ENCODE measurements around the gene ADNP. TPM values are rescaled to one million over a fixed set of nuclear protein-coding genes. Genes with fewer than 3 reads are reported as not detected.

Gene ADNP
- total RNA-seq, 1 donor from 2014 or later = 165 TPM

- no peak for DNase-seq (ENCODE audit: low spot score in 2 of 2, unreplicated experiment in 2 of 2)
- H3K27ac Mint-ChIP-seq = no peak overlapping the region
- no peak overlapping the region for H3K4me3 Mint-ChIP-seq
- peaks cover 24% of the 10 kb centered on the region for H3K36me3 Mint-ChIP-seq
- H3K27me3 Mint-ChIP-seq (ENCODE audit: low read depth) = no peaks in the 10 kb centered on the region
- H3K4me1 Mint-ChIP-seq = no peaks in the 10 kb centered on the region
- TF ChIP-seq CTCF (IDR thresholded peaks at IDR 0.05; ENCODE audit: unreplicated experiment) = no peak
- H3K9me3 Mint-ChIP-seq = peaks cover 10% of the 10 kb centered on the region
These were observed 51.3 kb downstream of the ADNP start for GRCh38 chr20:50879649-50880550.

DNA sequence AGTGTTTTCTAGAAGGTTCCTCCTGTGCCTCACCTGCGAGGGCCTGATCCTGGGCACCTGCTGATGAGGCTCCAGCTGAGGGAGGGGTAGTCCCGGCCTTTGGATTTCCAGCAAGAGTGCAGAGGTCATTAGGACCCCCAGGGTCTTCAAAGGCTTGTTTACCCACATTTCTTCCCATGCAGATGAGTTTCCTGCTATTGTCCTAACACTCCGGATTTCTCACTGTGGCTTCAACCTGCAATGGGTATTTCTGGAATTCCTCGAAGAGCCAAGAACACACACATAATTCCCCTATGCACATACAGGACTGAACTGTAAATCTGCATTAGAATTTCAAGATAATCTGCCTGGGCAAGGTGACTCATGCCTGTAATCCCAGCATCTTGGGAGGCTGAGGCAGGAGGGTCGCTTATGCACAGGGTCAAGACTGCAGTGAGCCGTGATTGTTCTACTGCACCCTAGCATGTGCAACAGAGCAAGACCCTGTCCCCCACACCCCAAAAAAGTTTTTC is 53.9 kb downstream of the ADNP start:
- DNase-seq (ENCODE audit: low spot score in 2 of 2, unreplicated experiment in 2 of 2) = no peak
- no peak for TF ChIP-seq CTCF (IDR thresholded peaks at IDR 0.05; ENCODE audit: unreplicated experiment)
- peaks cover under 1% of the 10 kb centered on the region for H3K9me3 Mint-ChIP-seq
- no peak overlapping the region for H3K4me3 Mint-ChIP-seq
- peaks cover 5% of the 10 kb centered on the region for H3K4me1 Mint-ChIP-seq
- H3K27me3 Mint-ChIP-seq (ENCODE audit: low read depth) = no peaks in the 10 kb centered on the region
- no peak overlapping the region for H3K27ac Mint-ChIP-seq
- peaks cover 15% of the 10 kb centered on the region for H3K36me3 Mint-ChIP-seq

DNA sequence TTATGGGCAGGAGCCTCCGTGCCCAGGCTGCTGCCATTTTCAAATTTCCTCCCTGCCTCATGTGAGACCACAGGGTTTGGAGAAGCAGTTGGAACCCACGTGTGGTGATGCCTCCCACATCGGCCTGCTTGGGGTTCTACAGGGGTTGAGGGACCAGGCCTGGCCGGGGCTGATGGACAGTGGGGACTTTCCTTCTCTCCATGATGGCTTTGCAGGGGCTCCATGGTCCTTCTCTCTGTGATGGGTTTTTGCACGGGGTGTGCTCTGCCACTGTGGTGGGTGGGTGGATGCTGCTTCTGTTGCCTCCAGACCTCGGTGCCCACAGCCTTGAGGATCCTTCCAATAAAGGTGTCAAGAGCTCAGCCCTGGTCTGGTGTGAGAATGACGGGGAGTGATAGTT is 54.4 kb downstream of the ADNP start:
- Mint-ChIP-seq H3K4me3 (no peak overlapping the region), H3K9me3 (no peaks in the 10 kb centered on the region), H3K4me1 (peaks cover 5% of the 10 kb centered on the region), H3K27ac (no peak overlapping the region), H3K27me3 (ENCODE audit: low read depth) (no peaks in the 10 kb centered on the region), H3K36me3 (peaks cover 14% of the 10 kb centered on the region)
- DNase-seq (ENCODE audit: low spot score in 2 of 2, unreplicated experiment in 2 of 2) = no peak
- TF ChIP-seq CTCF (IDR thresholded peaks at IDR 0.05; ENCODE audit: unreplicated experiment) = no peak

- Mint-ChIP-seq H3K27me3 (ENCODE audit: low read depth) (no peaks in the 10 kb centered on the region), H3K4me1 (peaks cover 12% of the 10 kb centered on the region), H3K9me3 (no peaks in the 10 kb centered on the region), H3K27ac (no peak overlapping the region), H3K36me3 (peaks cover 14% of the 10 kb centered on the region), H3K4me3 (no peak overlapping the region)
- no peak for DNase-seq (ENCODE audit: low spot score in 2 of 2, unreplicated experiment in 2 of 2)
- TF ChIP-seq CTCF (IDR thresholded peaks at IDR 0.05; ENCODE audit: unreplicated experiment) = no peak
These were observed 55.1 kb downstream of the ADNP start for GRCh38 chr20:50876063-50876685.

- H3K9me3 Mint-ChIP-seq = no peaks in the 10 kb centered on the region
- H3K4me1 Mint-ChIP-seq = peaks cover 23% of the 10 kb centered on the region
- H3K36me3 Mint-ChIP-seq = peaks cover 14% of the 10 kb centered on the region
- no peaks in the 10 kb centered on the region for H3K27me3 Mint-ChIP-seq (ENCODE audit: low read depth)
- no peak overlapping the region for H3K4me3 Mint-ChIP-seq
- TF ChIP-seq CTCF (IDR thresholded peaks at IDR 0.05; ENCODE audit: unreplicated experiment) = no peak
- DNase-seq (ENCODE audit: low spot score in 2 of 2, unreplicated experiment in 2 of 2) = no peak
- no peak overlapping the region for H3K27ac Mint-ChIP-seq
These were observed 56.2 kb downstream of the ADNP start for GRCh38 chr20:50874758-50875665.

Data from mesothelial cell of epicardium (in vitro differentiated cells).